Measurements from ENCODE around the gene UBL5. TPM values are rescaled to one million over a fixed set of nuclear protein-coding genes. Genes with fewer than 3 reads are reported as not detected.

Gene UBL5
- polyA plus RNA-seq, 1 donor from 2014 or later: 1,364 TPM

GRCh38 chr19:9808855-9809824 lies 18.6 kb upstream of the UBL5 start:
- Histone ChIP-seq H2AFZ (ENCODE audit: low read depth, low read length) (no peak overlapping the region), H3K9me2 (ENCODE audit: insufficient read depth, low read length) (no peaks in the 10 kb centered on the region), H3K9ac (ENCODE audit: low read length) (no peak overlapping the region), H3K27ac (ENCODE audit: low read length) (no peak overlapping the region), H3K9me3 (ENCODE audit: low read length) (no peaks in the 10 kb centered on the region), H3K4me3 (ENCODE audit: low read length) (no peak overlapping the region), H3K4me2 (ENCODE audit: low read length) (no peak overlapping the region), H3F3A (ENCODE audit: insufficient read depth, low read length, poor library complexity, severe bottlenecking) (no peaks in the 10 kb centered on the region), H3K79me2 (replicated peaks; ENCODE audit: insufficient read depth, low read length) (no peaks in the 10 kb centered on the region), H3K27me3 (ENCODE audit: insufficient read depth, low read depth, low read length) (no peaks in the 10 kb centered on the region), H4K20me1 (ENCODE audit: insufficient read depth) (no peaks in the 10 kb centered on the region), H3K36me3 (ENCODE audit: insufficient read depth, low read length) (no peaks in the 10 kb centered on the region)
- TF ChIP-seq POLR2AphosphoS5 (IDR thresholded peaks at IDR 0.05): no peak
- TF ChIP-seq RAD21 (conservative IDR thresholded peaks at IDR 0.05): no peak
- no peak for TF ChIP-seq MXI1 (conservative IDR thresholded peaks at IDR 0.05; ENCODE audit: poor library complexity, severe bottlenecking)
- no peak for TF ChIP-seq EZH2 (IDR thresholded peaks at IDR 0.05; ENCODE audit: borderline replicate concordance, insufficient read depth, low read length, poor library complexity, severe bottlenecking)
- no peak for TF ChIP-seq SMC3 (conservative IDR thresholded peaks at IDR 0.05; ENCODE audit: poor library complexity)
- TF ChIP-seq TAF1 (IDR thresholded peaks at IDR 0.05; ENCODE audit: low read depth): no peak
- no peak for TF ChIP-seq CTCF (IDR thresholded peaks at IDR 0.05; ENCODE audit: poor library complexity, severe bottlenecking)
- TF ChIP-seq REST (IDR thresholded peaks at IDR 0.05; ENCODE audit: borderline replicate concordance): no peak
- TF ChIP-seq EP300 (conservative IDR thresholded peaks at IDR 0.05; ENCODE audit: poor library complexity, severe bottlenecking): no peak

GRCh38 chr19:9811139-9811538 lies 16.6 kb upstream of the UBL5 start:
- Histone ChIP-seq H3K4me2 (ENCODE audit: low read length) (no peak overlapping the region), H3K79me2 (replicated peaks; ENCODE audit: insufficient read depth, low read length) (no peaks in the 10 kb centered on the region), H3K9ac (ENCODE audit: low read length) (no peak overlapping the region), H3K4me3 (ENCODE audit: low read length) (no peak overlapping the region), H2AFZ (ENCODE audit: low read depth, low read length) (no peak overlapping the region), H3K9me2 (ENCODE audit: insufficient read depth, low read length) (no peaks in the 10 kb centered on the region), H3F3A (ENCODE audit: insufficient read depth, low read length, poor library complexity, severe bottlenecking) (no peaks in the 10 kb centered on the region), H3K36me3 (ENCODE audit: insufficient read depth, low read length) (no peaks in the 10 kb centered on the region), H4K20me1 (ENCODE audit: insufficient read depth) (no peaks in the 10 kb centered on the region), H3K27me3 (ENCODE audit: insufficient read depth, low read depth, low read length) (no peaks in the 10 kb centered on the region), H3K9me3 (ENCODE audit: low read length) (no peaks in the 10 kb centered on the region), H3K27ac (ENCODE audit: low read length) (no peak overlapping the region)
- TF ChIP-seq TAF1 (IDR thresholded peaks at IDR 0.05; ENCODE audit: low read depth) (no peak), POLR2AphosphoS5 (IDR thresholded peaks at IDR 0.05) (no peak)
